H1 (cell line): ENCODE measurements around the gene PDCD7. TPM values are rescaled to one million over a fixed set of nuclear protein-coding genes. Genes with fewer than 3 reads are reported as not detected.

Source experiments
- CTCF ChIA-PET: fragments of 300-600 bp; sonication (Branson Sonifier 250); formaldehyde crosslinking; loops from one replicate; lab custom pipeline; 2021; ENCODE audit not compliant: partially characterized antibody; lab: Charles Lee
- POLR2A ChIA-PET: fragments of 300-600 bp; sonication (Branson Sonifier 250); formaldehyde crosslinking; loops from one replicate; lab custom pipeline; 2021; ENCODE audit warnings: inconsistent platforms; ENCODE audit not compliant: partially characterized antibody; lab: Charles Lee
- DNase-seq, 2 experiments: peaks; one replicate each; pipeline versions ENCODE4 v3.0.0 to v3.0.0-alpha.2; 2010 to 2022; ENCODE audit warnings: low spot score in 2 of 2, low read depth in 1 of 2, mixed read lengths in 1 of 2
- FAIRE-seq: peaks from 2 replicates; lab custom pipeline; 2011; peaks lifted over from hg19 to GRCh38; lab: Jason Lieb, UNC
- H2AFZ ChIP-seq: 2 replicates; pipeline ENCODE4 v1.8.1; 2012; ENCODE audit warnings: low read length, inconsistent platforms
- H2AK5ac ChIP-seq: 2 replicates; pipeline ENCODE4 v1.6.1; 2013; ENCODE audit warnings: low read depth, low read length
- H2BK120ac ChIP-seq: replicated peaks from 2 replicates; pipeline ENCODE3; 2013; ENCODE audit warnings: low read depth, low read length, inconsistent platforms
- H2BK12ac ChIP-seq: 2 replicates; pipeline ENCODE4 v1.6.1; 2013; ENCODE audit warnings: low read depth, low read length
- H2BK15ac ChIP-seq: 2 replicates; pipeline ENCODE4 v1.6.1; 2013; ENCODE audit warnings: low read length
- H2BK20ac ChIP-seq: 2 replicates; pipeline ENCODE4 v1.6.1; 2013; ENCODE audit warnings: low read length
- H2BK5ac ChIP-seq: 2 replicates; pipeline ENCODE4 v1.6.1; 2013; ENCODE audit warnings: low read depth, low read length
- H3K14ac ChIP-seq: 2 replicates; pipeline ENCODE4 v1.6.1; 2013; ENCODE audit warnings: inconsistent platforms; ENCODE audit not compliant: insufficient read length
- H3K18ac ChIP-seq: 2 replicates; pipeline ENCODE4 v1.6.1; 2013; ENCODE audit warnings: low read length; ENCODE audit errors: extremely low read depth
- H3K23ac ChIP-seq: 2 replicates; pipeline ENCODE4 v1.6.1; 2013; ENCODE audit warnings: inconsistent platforms; ENCODE audit not compliant: insufficient read length
- H3K23me2 ChIP-seq: 2 replicates; pipeline ENCODE4 v1.6.1; 2013; ENCODE audit warnings: low read depth, low read length
- H3K27ac ChIP-seq: 2 replicates; pipeline ENCODE4 v1.6.1; 2011; ENCODE audit warnings: low read depth, low read length, inconsistent platforms
- H3K27me3 ChIP-seq, 4 experiments: replicated peaks in 1 of 4; 1 replicate in 1 of 4; 2 replicates in 3 of 4; pipeline versions ENCODE4 v1.6.1 to v1.8.1; 2011 to 2013; ENCODE audit warnings: low read length in 3 of 4, mild to moderate bottlenecking in 3 of 4, inconsistent platforms in 2 of 4, mixed read lengths in 2 of 4, moderate library complexity in 1 of 4; ENCODE audit not compliant: control insufficient read depth in 3 of 4, insufficient read depth in 3 of 4; ENCODE audit errors: extremely low read depth in 1 of 4
- H3K36me3 ChIP-seq, 4 experiments: 2 replicates each; pipeline versions ENCODE4 v1.6.1 to v1.8.1; 2011 to 2013; ENCODE audit warnings: mild to moderate bottlenecking in 4 of 4, low read length in 3 of 4, moderate library complexity in 2 of 4, control low read depth in 1 of 4, inconsistent platforms in 1 of 4; ENCODE audit not compliant: insufficient read depth in 4 of 4, control insufficient read depth in 2 of 4
- H3K4ac ChIP-seq: replicated peaks from 2 replicates; pipeline ENCODE3; 2013; ENCODE audit warnings: low read length, low read depth, mixed read lengths, inconsistent platforms; ENCODE audit not compliant: insufficient read length
- H3K4me1 ChIP-seq, 4 experiments: replicated peaks in 1 of 4; 1 replicate in 1 of 4; 2 replicates in 3 of 4; pipeline versions ENCODE4 v1.6.1 to v1.8.1; 2011 to 2013; ENCODE audit warnings: low read length in 3 of 4, inconsistent platforms in 2 of 4, mixed read lengths in 1 of 4; ENCODE audit not compliant: insufficient read depth in 4 of 4, control insufficient read depth in 3 of 4
- H3K4me2 ChIP-seq, 2 experiments: 2 replicates each; pipeline versions ENCODE4 v1.6.1 to v1.8.1; 2011 to 2013; ENCODE audit warnings: low read depth in 2 of 2, low read length in 2 of 2, control low read depth in 1 of 2, inconsistent platforms in 1 of 2, mild to moderate bottlenecking in 1 of 2; ENCODE audit not compliant: insufficient read depth in 1 of 2
- H3K4me3 ChIP-seq, 4 experiments: fragments of 200-600, 300-600 bp in 1 of 4; sonication (generic), shearing (Covaris generic), sonication (Bioruptor Twin) in 1 of 4; 2 replicates each; pipeline versions ENCODE4 v1.5.1 to v1.8.1; 2011 to 2016; ENCODE audit warnings: low read length in 4 of 4, low read depth in 3 of 4, control low read depth in 2 of 4, inconsistent platforms in 2 of 4, mild to moderate bottlenecking in 2 of 4, mixed read lengths in 1 of 4, moderate library complexity in 1 of 4; ENCODE audit not compliant: insufficient read depth in 2 of 4; ENCODE audit errors: extremely low read depth in 1 of 4
- H3K56ac ChIP-seq: replicated peaks from 2 replicates; pipeline ENCODE3; 2013; ENCODE audit warnings: low read depth, mild to moderate bottlenecking, mixed read lengths, low read length, inconsistent platforms; ENCODE audit not compliant: insufficient read length
- H3K79me1 ChIP-seq: 2 replicates; pipeline ENCODE4 v1.6.1; 2013; ENCODE audit warnings: low read depth, low read length, control low read depth
- H3K79me2 ChIP-seq, 2 experiments: 2 replicates each; pipeline versions ENCODE4 v1.6.1 to v1.8.1; 2012 to 2013; ENCODE audit warnings: low read length in 2 of 2, mild to moderate bottlenecking in 2 of 2, inconsistent platforms in 1 of 2; ENCODE audit not compliant: insufficient read depth in 2 of 2, control insufficient read depth in 1 of 2
- H3K9ac ChIP-seq, 4 experiments: replicated peaks in 1 of 4; 1 replicate in 1 of 4; 2 replicates in 3 of 4; pipeline versions ENCODE4 v1.6.1 to v1.8.1; 2011 to 2013; ENCODE audit warnings: low read depth in 3 of 4, low read length in 3 of 4, control low read depth in 2 of 4, mild to moderate bottlenecking in 2 of 4, moderate library complexity in 2 of 4, inconsistent platforms in 1 of 4; ENCODE audit errors: extremely low read depth in 1 of 4
- H3K9me3 ChIP-seq, 2 experiments: 2 replicates each; pipeline versions ENCODE4 v1.6.1 to v1.8.1; 2012 to 2013; ENCODE audit warnings: mild to moderate bottlenecking in 2 of 2, moderate library complexity in 2 of 2, control low read depth in 1 of 2, inconsistent platforms in 1 of 2, low read depth in 1 of 2, low read length in 1 of 2, mixed read lengths in 1 of 2; ENCODE audit not compliant: insufficient read depth in 2 of 2
- H4K20me1 ChIP-seq, 2 experiments: replicated peaks in 1 of 2; 2 replicates each; pipeline versions ENCODE3 to v1.8.1; 2011 to 2013; ENCODE audit warnings: inconsistent platforms in 2 of 2, low read length in 2 of 2, mild to moderate bottlenecking in 1 of 2; ENCODE audit not compliant: insufficient read depth in 2 of 2, control insufficient read depth in 1 of 2
- H4K5ac ChIP-seq: 2 replicates; pipeline ENCODE4 v1.6.1; 2013; ENCODE audit warnings: low read length, low read depth, mixed read lengths, inconsistent platforms; ENCODE audit not compliant: insufficient read length
- H4K8ac ChIP-seq: 2 replicates; pipeline ENCODE4 v1.8.0; 2013; ENCODE audit warnings: mild to moderate bottlenecking, moderate library complexity, low read length, inconsistent platforms; ENCODE audit not compliant: insufficient read depth; ENCODE audit errors: extremely low read depth
- H4K91ac ChIP-seq: replicated peaks from 2 replicates; pipeline ENCODE3; 2013; ENCODE audit warnings: low read length, mixed read lengths, inconsistent platforms; ENCODE audit not compliant: insufficient read length
- KDM4A ChIP-seq: IDR thresholded peaks from one replicate; pipeline ENCODE4 v1.7.1; 2012; ENCODE audit warnings: low read depth, mild to moderate bottlenecking, moderate library complexity, low read length, inconsistent platforms; ENCODE audit not compliant: severe bottlenecking
- RAD21 ChIP-seq, 2 experiments: IDR thresholded peaks in 1 of 2; conservative IDR thresholded peaks in 1 of 2; 2 replicates each; pipeline ENCODE4 v1.6.1; 2011; ENCODE audit warnings: low read depth in 2 of 2, low read length in 2 of 2, improper control_type of control experiment in 1 of 2, inconsistent platforms in 1 of 2, mild to moderate bottlenecking in 1 of 2, moderate library complexity in 1 of 2
- WGBS, 2 experiments: shearing (Covaris generic) in 1 of 2; methylation state at CpG; one replicate each; pipeline versions ENCODE4 v1.1.6 to v1.1.7; 2013 to 2015; ENCODE audit warnings: low lambda C conversion rate in 2 of 2, mixed read lengths in 2 of 2, inconsistent platforms in 1 of 2, low coverage in 1 of 2, missing lambda C conversion rate in 1 of 2; ENCODE audit not compliant: insufficient replicate concordance in 2 of 2, insufficient coverage in 1 of 2, insufficient read length in 1 of 2; ENCODE audit errors: extremely low coverage in 1 of 2, missing lambda C conversion rate in 1 of 2; 5-methylcytosine and 5-hydroxymethylcytosine counted together
- polyA plus RNA-seq, 7 experiments: library from polyadenylated mRNA; depleted of rRNA in 3 of 7; stranded (reverse) in 5 of 7; unstranded in 2 of 7; fragments of >200 nt in 5 of 7; fragments of 200-250 nt in 2 of 7; gene quantifications; 1 replicate in 5 of 7; 2 replicates in 1 of 7; 4 replicates in 1 of 7; pipeline versions ENCODE4 v1.2.1 to v1.2.3, GENCODE V29; 2011 to 2013; ENCODE audit warnings: missing spikeins in 2 of 7, mixed read lengths in 2 of 7
- total RNA-seq: library from RNA; stranded (reverse); fragmentation: NEBNext Ultra II Directional; extraction: Animal tissue kit (Norgen Biotek cat#: 25700); gene quantifications from 2 replicates; pipeline ENCODE4 v1.2.1, GENCODE V29; 2021

Gene PDCD7
- total and polyA plus RNA-seq, 2 of the 8 experiments (the other 6 are each of a cell fraction or from before 2014, with no cell fraction given), result 11.5 to 25.6 TPM

- no peak overlapping the region for H3K4me2 ChIP-seq
- no peak overlapping the region for H4K91ac ChIP-seq
- no peak overlapping the region for H3K23ac ChIP-seq
- no peak overlapping the region for H4K5ac ChIP-seq
- CTCF ChIA-PET, result no interaction called here
- no peak overlapping the region for H2BK5ac ChIP-seq
- H3K27me3 ChIP-seq, result no peaks in the 10 kb centered on the region
- DNase-seq, result no peak
- H2BK20ac ChIP-seq, result no peak overlapping the region
- no peak overlapping the region for H2AK5ac ChIP-seq
- no peak overlapping the region for H3K14ac ChIP-seq
- H2AFZ ChIP-seq, result no peak overlapping the region
- H4K8ac ChIP-seq, result no peak overlapping the region
- no peak overlapping the region for H3K56ac ChIP-seq
- no peak overlapping the region for H2BK12ac ChIP-seq
- FAIRE-seq, result no peak
- H3K4me1 ChIP-seq, result no peaks in the 10 kb centered on the region
- TF ChIP-seq RAD21 (IDR thresholded peaks at IDR 0.05 in 1 of 2, conservative IDR thresholded peaks at IDR 0.05 in 1 of 2; ENCODE audit: low read depth in 2 of 2, low read length in 2 of 2) (no peak), KDM4A (no peak)
- TF ChIP-seq, all 59 proteins: peak for 0
- Histone ChIP-seq H3K27ac (no peak overlapping the region), H3K9me3 (no peaks in the 10 kb centered on the region), H3K4ac (no peak overlapping the region), H3K79me2 (no peaks in the 10 kb centered on the region), H3K18ac (no peak overlapping the region), H4K20me1 (no peaks in the 10 kb centered on the region), H2BK15ac (no peak overlapping the region), H3K9ac (no peak overlapping the region), H3K4me3 (no peak overlapping the region), H3K79me1 (no peaks in the 10 kb centered on the region), H2BK120ac (no peak overlapping the region), H3K23me2 (no peaks in the 10 kb centered on the region), H3K36me3 (peaks cover 0 to 17% (median 6%) of the 10 kb centered on the region in 4 experiments; a peak in 4 of 8 replicates)
- POLR2A ChIA-PET, result no interaction called here
- 92% methylated on average over 4 of the region's 4 CpGs; no CpG with 5 or more reads in 1 of the 2 experiments for WGBS, 2 experiments
Observed at GRCh38 chr15:65146438-65146837, 12.8 kb upstream of the PDCD7 start.
